ENCODE data around the gene MKKS. TPM values are rescaled to one million over a fixed set of nuclear protein-coding genes. Genes with fewer than 3 reads are reported as not detected.

The MKKS gene
- total and polyA plus RNA-seq, 10 of the 15 experiments (the other 5 are each of a cell fraction or from before 2014, with no cell fraction given) = 4.3 to 17.9 (median 7.7) TPM

GRCh38 chr20:10367693-10367942, 66.4 kb downstream of the MKKS start:
- H3K27me3 ChIP-seq (replicated peaks in 1 of 2; ENCODE audit: control insufficient read depth in 2 of 2, insufficient read depth in 2 of 2, low read length in 1 of 2) = no peaks in the 10 kb centered on the region; a peak in 1 of 4 replicates
- no peaks in the 10 kb centered on the region for H3K9me3 ChIP-seq (replicated peaks; ENCODE audit: control insufficient read depth, insufficient read depth, low read length)
- H3K4me3 ChIP-seq = no peak overlapping the region
- H3K27ac ChIP-seq (ENCODE audit: control insufficient read depth, insufficient read depth) = no peak overlapping the region
- ChIA-PET SMC1A (ENCODE audit: uncharacterized antibody, unreplicated experiment) (interaction anchor here (1.0 to 1.8 kb wide), 13 partner anchors 8 to 60 kb away, joined by 3 to 10 read pairs (median 4); no protein-coding TSS in a partner anchor), CTCF (interaction anchor here (0.7 to 2.3 kb wide), 8 partner anchors 15 to 67 kb away, joined by 3 to 6 read pairs (median 4); partner anchors contain the start of gene MKKS), POLR2A (interaction anchor here (1.1 to 1.2 kb wide), 3 partner anchors 21 to 52 kb away, joined by 3 to 4 read pairs (median 3); no protein-coding TSS in a partner anchor), RAD21 (ENCODE audit: unreplicated experiment) (interaction anchor here (1.0 to 1.6 kb wide), 4 partner anchors 14 to 52 kb away, joined by 3 to 4 read pairs (median 4); no protein-coding TSS in a partner anchor)
- H3K79me2 ChIP-seq (ENCODE audit: control insufficient read depth, insufficient read depth, low read length) = no peaks in the 10 kb centered on the region
- no peak overlapping the region for H2AFZ ChIP-seq (ENCODE audit: control insufficient read depth, low read depth, low read length)
- intact Hi-C loops (cut with micrococcal nuclease; ENCODE audit: unreplicated experiment) = no loop called here
- no peaks in the 10 kb centered on the region for H4K20me1 ChIP-seq (ENCODE audit: control insufficient read depth, insufficient read depth)
- H3K36me3 ChIP-seq (ENCODE audit: control insufficient read depth in 2 of 2, insufficient read depth in 2 of 2, low read length in 1 of 2) = no peaks in the 10 kb centered on the region
- no peak for FAIRE-seq
- no TSS peak for BruUV-seq (replicated peaks)
- no peak for ATAC-seq
- TF ChIP-seq FOXK2 (IDR thresholded peaks at IDR 0.05) (no peak), SRF (IDR thresholded peaks at IDR 0.05; ENCODE audit: low read depth in 2 of 2, low read length in 2 of 2) (no peak)
- no peak overlapping the region for H3K4me2 ChIP-seq (ENCODE audit: control insufficient read depth, insufficient read depth)
- H3K4me1 ChIP-seq (ENCODE audit: control insufficient read depth, insufficient read depth, low read length) = no peaks in the 10 kb centered on the region
- DNase-seq (ENCODE audit: low read depth, low spot score) = no peak
- in situ Hi-C loops (cut with MboI) = no loop called here
- H3K9ac ChIP-seq (ENCODE audit: control insufficient read depth, insufficient read depth, low read length) = no peak overlapping the region

- no TSS peak for BruUV-seq (replicated peaks)
- TF ChIP-seq EZH2 (IDR thresholded peaks at IDR 0.05; ENCODE audit: borderline replicate concordance, control insufficient read depth, low read depth, low read length) (no peak), RAD21 (IDR thresholded peaks at IDR 0.05; ENCODE audit: insufficient read depth, low read depth, low read length) (no peak), SIX5 (IDR thresholded peaks at IDR 0.05; ENCODE audit: low read depth, low read length, severe bottlenecking) (no peak)
- in situ Hi-C loops (cut with MboI) = no loop called here
- no peak for ATAC-seq
- no peaks in the 10 kb centered on the region for H3K4me1 ChIP-seq (ENCODE audit: control insufficient read depth, insufficient read depth, low read length)
- intact Hi-C loops (cut with micrococcal nuclease; ENCODE audit: unreplicated experiment) = no loop called here
- H4K20me1 ChIP-seq (ENCODE audit: control insufficient read depth, insufficient read depth) = no peaks in the 10 kb centered on the region
- H3K27me3 ChIP-seq (replicated peaks in 1 of 2; ENCODE audit: control insufficient read depth in 2 of 2, insufficient read depth in 2 of 2, low read length in 1 of 2) = no peaks in the 10 kb centered on the region; a peak in 1 of 4 replicates
- ChIA-PET RAD21 (ENCODE audit: unreplicated experiment) (interaction anchor here (0.9 to 1.6 kb wide), 6 partner anchors 15 to 51 kb away, joined by 3 to 5 read pairs (median 4); no protein-coding TSS in a partner anchor), POLR2A (interaction anchor here (1.1 to 1.2 kb wide), 3 partner anchors 21 to 51 kb away, joined by 3 to 4 read pairs (median 3); no protein-coding TSS in a partner anchor), CTCF (interaction anchor here (0.6 to 2.3 kb wide), 8 partner anchors 15 to 217 kb away, joined by 3 to 6 read pairs (median 4); partner anchors contain the start of gene MKKS), SMC1A (ENCODE audit: uncharacterized antibody, unreplicated experiment) (interaction anchor here (0.6 to 1.8 kb wide), 15 partner anchors 9 to 115 kb away, joined by 3 to 10 read pairs (median 4); no protein-coding TSS in a partner anchor)
- no peaks in the 10 kb centered on the region for H3K9me3 ChIP-seq (replicated peaks; ENCODE audit: control insufficient read depth, insufficient read depth, low read length)
- no peaks in the 10 kb centered on the region for H3K79me2 ChIP-seq (ENCODE audit: control insufficient read depth, insufficient read depth, low read length)
- DNase-seq (ENCODE audit: low read depth, low spot score) = no peak
- H3K27ac ChIP-seq (ENCODE audit: control insufficient read depth, insufficient read depth) = no peak overlapping the region
- WGBS (ENCODE audit: insufficient coverage, insufficient replicate concordance, low lambda C conversion rate, missing lambda C conversion rate) = 30% methylated on average over 4 of the region's 4 CpGs
- no peaks in the 10 kb centered on the region for H3K36me3 ChIP-seq (ENCODE audit: control insufficient read depth in 2 of 2, insufficient read depth in 2 of 2, low read length in 1 of 2)
- H2AFZ ChIP-seq (ENCODE audit: control insufficient read depth, low read depth, low read length) = no peak overlapping the region
- no peak overlapping the region for H3K9ac ChIP-seq (ENCODE audit: control insufficient read depth, insufficient read depth, low read length)
- no peak overlapping the region for H3K4me3 ChIP-seq
- FAIRE-seq = no peak
- no peak overlapping the region for H3K4me2 ChIP-seq (ENCODE audit: control insufficient read depth, insufficient read depth)
Observed at GRCh38 chr20:10366898-10367692, 66.9 kb downstream of the MKKS start.

Data from GM12878 (cell line).